WERI-Rb-1 (cell line): ENCODE measurements around the gene MTERF2.
"Not testable (repeated sequence)": the region's sequence is repeated elsewhere in the genome, so short reads cannot be mapped to it uniquely, and the experiment has no call there.

Experiments
- DNase-seq: peaks from one replicate; pipeline ENCODE4 v3.0.0-alpha.2; 2020
- H3K27ac ChIP-seq: fragments of 250-450 bp; sonication (Bioruptor Pico); 2 replicates; pipeline ENCODE4 v1.5.1; 2020; ENCODE audit warnings: mild to moderate bottlenecking, moderate library complexity
- H3K27me3 ChIP-seq: fragments of 250-450 bp; sonication (Bioruptor Pico); 2 replicates; pipeline ENCODE4 v1.5.1; 2021; ENCODE audit warnings: mild to moderate bottlenecking, low read depth, moderate library complexity; ENCODE audit not compliant: insufficient read depth, severe bottlenecking
- H3K36me3 ChIP-seq: fragments of 250-450 bp; sonication (Bioruptor Pico); 2 replicates; pipeline ENCODE4 v1.5.1; 2020; ENCODE audit warnings: mild to moderate bottlenecking, moderate library complexity
- H3K4me3 ChIP-seq: 2 replicates; pipeline ENCODE4 v1.5.1; 2011; ENCODE audit warnings: low read depth, mild to moderate bottlenecking, control low read depth, low read length
- H3K9me3 ChIP-seq: fragments of 250-450 bp; sonication (Bioruptor Pico); 2 replicates; pipeline ENCODE4 v1.5.1; 2021; ENCODE audit warnings: mild to moderate bottlenecking, moderate library complexity; ENCODE audit not compliant: severe bottlenecking
- CTCF ChIP-seq: IDR thresholded peaks from 2 replicates; pipeline ENCODE4 v1.5.1; 2011; ENCODE audit warnings: low read depth, mild to moderate bottlenecking, control low read depth, inconsistent platforms, low read length

Gene MTERF2

DNA sequence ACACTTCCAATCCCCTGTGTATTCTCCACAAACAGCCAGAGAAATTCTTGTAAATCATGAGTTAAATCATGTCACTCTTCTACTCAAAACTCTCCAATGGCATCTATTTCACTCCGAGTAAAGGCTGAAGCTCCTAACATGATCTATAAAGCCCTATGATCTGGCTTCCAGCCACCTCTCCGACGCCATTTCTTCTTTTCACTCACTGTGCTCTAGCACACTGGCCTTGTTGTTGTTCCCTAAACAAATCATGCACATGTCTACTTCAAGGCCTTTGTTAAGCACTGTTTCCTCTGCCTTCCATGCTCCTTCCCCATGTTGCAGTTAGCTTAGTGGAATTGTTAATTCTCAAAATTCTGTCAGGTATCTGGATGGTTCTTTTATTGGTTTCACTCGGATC is 30.1 kb upstream of the MTERF2 start:
- H3K4me3 ChIP-seq: no peak overlapping the region
- no peaks in the 10 kb centered on the region for H3K9me3 ChIP-seq
- no peaks in the 10 kb centered on the region for H3K27me3 ChIP-seq
- no peak for DNase-seq
- H3K36me3 ChIP-seq: no peaks in the 10 kb centered on the region
- TF ChIP-seq CTCF: no peak
- no peak overlapping the region for H3K27ac ChIP-seq

DNA sequence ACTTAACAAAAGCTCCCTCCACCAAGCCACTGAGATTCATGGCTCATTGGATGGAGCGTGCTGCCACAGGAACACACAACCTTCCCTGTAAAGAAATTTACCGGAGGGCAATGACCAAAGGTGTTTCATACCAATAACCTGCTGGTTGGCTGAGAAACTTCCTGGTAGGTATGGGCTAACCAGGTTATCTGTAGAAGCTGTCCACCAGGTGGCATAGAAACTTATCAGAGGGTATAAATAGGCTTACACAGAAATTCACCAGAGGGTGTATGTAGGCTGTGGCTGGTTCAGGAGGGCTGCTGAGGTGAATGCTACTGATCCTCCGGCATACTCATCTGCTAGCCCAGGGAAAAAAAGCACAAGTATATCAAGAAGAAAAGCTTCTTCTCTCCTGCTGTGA is 27.1 kb upstream of the MTERF2 start:
- no peak overlapping the region for H3K4me3 ChIP-seq
- no peaks in the 10 kb centered on the region for H3K9me3 ChIP-seq
- peak; percentile 44 for DNase-seq
- no peak overlapping the region for H3K27ac ChIP-seq
- no peaks in the 10 kb centered on the region for H3K27me3 ChIP-seq
- TF ChIP-seq CTCF: peak; percentile 40
- no peaks in the 10 kb centered on the region for H3K36me3 ChIP-seq

GRCh38 chr12:107012736-107013425 is 25.9 kb upstream of the MTERF2 start:
- no peak for DNase-seq
- no peak for TF ChIP-seq CTCF
- Histone ChIP-seq H3K27ac (no peak overlapping the region), H3K4me3 (no peak overlapping the region), H3K36me3 (no peaks in the 10 kb centered on the region), H3K9me3 (no peaks in the 10 kb centered on the region), H3K27me3 (no peaks in the 10 kb centered on the region)

DNA sequence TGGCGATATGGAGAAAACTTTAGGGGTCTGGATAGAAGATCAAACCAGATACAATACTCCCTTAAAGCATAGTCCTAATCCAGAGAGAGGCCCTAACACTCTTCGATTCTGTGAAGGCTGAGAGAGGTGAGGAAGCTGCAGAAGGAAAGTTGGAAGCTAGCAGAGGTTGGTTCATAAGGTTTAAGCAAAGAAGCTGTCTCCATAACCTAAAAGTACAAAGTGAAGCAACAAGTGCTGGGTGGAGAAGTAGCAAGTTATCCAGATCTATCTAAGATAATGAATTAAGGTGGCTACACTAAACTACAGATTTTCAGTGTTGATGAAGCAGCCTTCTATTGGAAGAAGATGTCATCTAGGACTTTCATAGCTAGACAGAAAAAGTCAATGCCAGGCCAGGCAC is 24.6 kb upstream of the MTERF2 start:
- Histone ChIP-seq H3K27me3 (no peaks in the 10 kb centered on the region), H3K27ac (no peak overlapping the region), H3K36me3 (no peaks in the 10 kb centered on the region), H3K4me3 (no peak overlapping the region), H3K9me3 (no peaks in the 10 kb centered on the region)
- no peak for TF ChIP-seq CTCF
- DNase-seq: no peak

- H3K4me3 ChIP-seq: no peak overlapping the region
- no peaks in the 10 kb centered on the region for H3K9me3 ChIP-seq
- no peak for TF ChIP-seq CTCF
- H3K36me3 ChIP-seq: no peaks in the 10 kb centered on the region; the same call in 1 of the 2 replicates
- DNase-seq: no peak
- H3K27me3 ChIP-seq: no peaks in the 10 kb centered on the region
- no peak overlapping the region for H3K27ac ChIP-seq
These were observed 20.5 kb upstream of the MTERF2 start for GRCh38 chr12:107007411-107007810.

GRCh38 chr12:107002665-107003064 is 15.7 kb upstream of the MTERF2 start:
- not testable (repeated sequence) for H3K27me3 ChIP-seq, H3K36me3 ChIP-seq, H3K9me3 ChIP-seq, H3K27ac ChIP-seq, DNase-seq, H3K4me3 ChIP-seq
